ENCODE measurements around the gene DGKI. TPM values are rescaled to one million over a fixed set of nuclear protein-coding genes. Genes with fewer than 3 reads are reported as not detected.

DGKI gene
- total RNA-seq, 1 experiment from 2014 or later = 0.15 TPM

GRCh38 chr7:137875746-137876145 is 29.0 kb upstream of the DGKI start:
- no peak overlapping the region for H3K4me2 ChIP-seq (ENCODE audit: low read length)
- H3K4me1 ChIP-seq (ENCODE audit: control insufficient read depth in 1 of 2, insufficient read depth in 2 of 2, low read length in 2 of 2) = no peaks in the 10 kb centered on the region
- H3K27me3 ChIP-seq (ENCODE audit: insufficient read depth, low read length) = no peaks in the 10 kb centered on the region
- no peaks in the 10 kb centered on the region for H3K79me2 ChIP-seq (ENCODE audit: insufficient read depth, low read length)
- ATAC-seq = no peak
- no peaks in the 10 kb centered on the region; a peak in 2 of 4 replicates for H3K36me3 ChIP-seq (ENCODE audit: control insufficient read depth in 1 of 2, insufficient read depth in 2 of 2, low read length in 2 of 2)
- no peak overlapping the region for H3K9ac ChIP-seq (ENCODE audit: low read length)
- no peak overlapping the region for H2AFZ ChIP-seq (ENCODE audit: low read depth, low read length, poor library complexity, severe bottlenecking)
- H3K9me3 ChIP-seq (ENCODE audit: control insufficient read depth in 1 of 2, insufficient read depth in 1 of 2, low read depth in 1 of 2, low read length in 2 of 2) = no peaks in the 10 kb centered on the region
- H3K27ac ChIP-seq (ENCODE audit: low read depth, low read length) = no peak overlapping the region
- DNase-seq (ENCODE audit: low read depth, low spot score) = no peak
- H4K20me1 ChIP-seq (ENCODE audit: insufficient read depth) = no peaks in the 10 kb centered on the region
- TF ChIP-seq POLR2AphosphoS5 (IDR thresholded peaks at IDR 0.05; ENCODE audit: low read depth, low read length) (no peak), CBX3 (IDR thresholded peaks at IDR 0.05; ENCODE audit: low read depth) (no peak), MAX (IDR thresholded peaks at IDR 0.05) (no peak), REST (IDR thresholded peaks at IDR 0.05; ENCODE audit: low read depth) (no peak), CTCF (IDR thresholded peaks at IDR 0.05 in 2 of 3, conservative IDR thresholded peaks at IDR 0.05 in 1 of 3; ENCODE audit: borderline replicate concordance in 1 of 3, insufficient read depth in 1 of 3, low read depth in 2 of 3, low read length in 2 of 3) (no peak), EZH2phosphoT487 (IDR thresholded peaks at IDR 0.05; ENCODE audit: borderline replicate concordance) (no peak), SP1 (IDR thresholded peaks at IDR 0.05; ENCODE audit: low read depth) (no peak), JUND (IDR thresholded peaks at IDR 0.05) (no peak), CEBPB (IDR thresholded peaks at IDR 0.05; ENCODE audit: low read depth) (no peak), ATF3 (IDR thresholded peaks at IDR 0.05) (no peak), ZBTB33 (IDR thresholded peaks at IDR 0.05; ENCODE audit: extremely low read depth, insufficient replicate concordance, low read length) (no peak), SIN3A (IDR thresholded peaks at IDR 0.05; ENCODE audit: low read depth) (no peak), EZH2 (IDR thresholded peaks at IDR 0.05) (no peak), FOSL1 (IDR thresholded peaks at IDR 0.05; ENCODE audit: low read depth) (no peak)
- POLR2A ChIA-PET = no interaction called here
- CTCF ChIA-PET = no interaction called here
- intact Hi-C loops (cut with micrococcal nuclease) = no loop called here
- no peak overlapping the region for H3K4me3 ChIP-seq (replicated peaks in 1 of 2; ENCODE audit: low read depth in 1 of 2, low read length in 2 of 2)
- BruUV-seq (replicated peaks) = no TSS peak
- RAD21 ChIA-PET (ENCODE audit: low non-redundant PET in 1 of 2, low total read pairs in 2 of 2, uncharacterized antibody in 2 of 2, unreplicated experiment in 2 of 2) = no interaction called here
- no peaks in the 10 kb centered on the region for H3K9me2 ChIP-seq (ENCODE audit: insufficient read depth)

All from HCT116 (cell line).